GM18520 (cell line): ENCODE data around the gene NCOR1.
"Not testable (repeated sequence)": the region's sequence is repeated elsewhere in the genome, so short reads cannot be mapped to it uniquely, and the experiment has no call there.

ENCODE experiments used
- ATAC-seq: cut with Tn5 transposase; IDR thresholded peaks from one replicate; pipeline ENCODE4 v1.9.1; 2021; ENCODE audit not compliant: unreplicated experiment

Gene NCOR1

GRCh38 chr17:16101440-16101839 lies 113.9 kb downstream of the NCOR1 start:
- ATAC-seq: no peak

- ATAC-seq: no peak
Measured at GRCh38 chr17:16100737-16101400, 114.5 kb downstream of the NCOR1 start.

DNA sequence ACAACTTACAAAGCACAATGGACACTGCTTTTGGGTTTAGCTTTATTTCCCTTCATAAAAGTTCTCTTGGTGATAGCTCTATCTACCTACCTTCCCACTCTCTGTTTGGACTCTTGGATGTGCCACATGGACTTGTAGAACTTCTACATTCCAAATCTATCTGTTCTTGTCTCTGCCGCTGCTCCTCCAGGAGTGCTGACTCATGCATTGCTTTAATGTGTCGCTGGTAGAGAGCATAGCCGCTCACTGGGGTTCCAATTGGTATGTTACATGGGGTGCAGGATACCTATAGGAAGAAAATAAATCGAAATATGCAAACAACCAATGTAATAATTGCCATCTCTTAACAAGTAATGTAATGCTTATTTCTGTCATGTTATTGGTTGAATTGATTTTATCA lies 123.6 kb downstream of the NCOR1 start:
- ATAC-seq: no peak

DNA sequence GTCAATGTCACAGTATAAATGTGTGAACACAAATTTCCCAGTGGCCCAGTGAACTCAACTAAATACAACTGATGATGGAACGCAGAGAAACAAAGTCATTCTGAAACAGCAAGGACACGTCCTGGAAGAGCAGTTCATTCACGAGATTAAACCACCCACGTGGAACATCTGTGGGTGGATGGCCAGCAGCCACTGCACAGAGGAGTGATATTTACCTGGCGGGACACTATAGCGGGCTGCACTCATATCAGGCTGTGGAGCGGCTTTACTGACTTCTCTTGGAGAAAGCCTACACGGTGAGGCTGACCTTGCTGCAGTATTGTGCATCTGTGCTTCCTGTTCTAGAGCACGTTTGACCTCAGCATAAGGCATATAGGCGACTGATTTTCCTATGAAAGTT lies 128.4 kb downstream of the NCOR1 start:
- no peak for ATAC-seq

DNA sequence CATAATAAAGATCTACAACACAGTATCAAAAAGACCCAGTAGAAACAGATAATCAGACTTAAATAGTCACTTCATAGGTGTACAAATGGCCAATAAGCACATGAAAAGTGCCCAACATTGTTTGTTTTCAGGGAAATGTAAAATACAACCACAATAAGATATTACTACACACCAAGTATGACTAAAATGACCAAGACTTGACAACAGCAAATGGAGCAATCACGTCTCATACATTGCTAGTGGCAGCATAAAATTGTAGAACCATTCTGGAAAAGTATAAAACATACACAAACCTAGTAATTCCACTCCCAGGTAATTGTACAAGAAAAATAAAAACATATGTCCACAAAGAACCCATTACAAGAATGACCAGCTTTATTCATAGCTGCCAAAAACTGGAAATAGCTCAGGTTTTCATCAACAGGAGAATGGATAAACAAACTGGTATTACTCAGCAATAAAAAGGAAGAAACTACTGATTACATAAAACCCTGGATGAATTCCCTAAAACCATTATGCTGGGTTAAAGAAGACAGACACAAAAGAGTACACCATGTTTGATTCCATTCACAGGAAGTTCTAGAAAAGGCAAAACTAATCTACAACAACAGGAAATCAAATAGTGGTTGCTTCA lies 130.2 kb downstream of the NCOR1 start:
- ATAC-seq: no peak

DNA sequence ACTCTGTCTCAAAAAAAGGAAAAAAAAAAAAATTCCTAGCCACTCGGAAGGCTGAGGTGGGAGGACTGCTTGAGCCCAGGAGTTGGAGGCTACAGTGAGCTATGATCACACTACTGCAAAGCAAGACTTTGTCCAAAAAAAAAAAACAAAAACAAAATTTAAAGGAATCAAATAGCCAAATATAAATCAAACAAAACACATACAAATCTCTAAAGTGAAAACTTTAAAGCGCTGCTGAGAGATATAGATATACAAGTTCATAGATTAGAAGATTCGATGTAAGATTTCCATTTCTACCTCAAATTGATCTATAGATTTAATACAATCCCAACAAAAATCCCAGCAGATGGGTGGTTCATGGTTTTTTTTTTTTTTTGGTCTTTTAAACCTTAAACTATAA lies 132.1 kb downstream of the NCOR1 start:
- ATAC-seq: no peak

DNA sequence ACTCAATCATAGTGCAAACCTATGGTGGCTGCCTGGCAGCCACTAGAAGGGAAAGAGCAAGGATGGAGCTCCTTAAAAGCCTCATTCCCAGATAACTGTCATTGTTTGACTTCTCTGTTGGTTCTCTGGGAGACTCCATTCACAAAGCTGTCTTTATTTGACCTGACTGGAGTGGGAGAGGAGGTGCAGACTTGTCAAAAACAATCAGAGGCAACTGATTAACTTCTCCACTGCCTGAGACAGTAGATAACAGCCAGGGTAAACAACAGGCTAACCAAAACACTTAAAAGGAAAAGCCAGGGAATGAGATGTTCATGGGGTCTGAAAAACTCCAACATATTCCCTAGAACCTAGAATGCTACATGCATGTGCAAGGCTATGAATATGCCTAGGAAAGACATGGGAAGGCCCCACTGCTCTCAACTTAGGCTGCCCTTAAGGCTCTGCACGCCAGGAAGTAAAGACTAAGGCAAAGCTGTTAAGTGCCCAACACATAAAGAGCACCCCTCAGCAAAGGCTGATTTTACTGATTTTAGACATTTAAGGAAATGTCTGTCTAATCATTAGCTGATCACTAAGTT lies 133.7 kb downstream of the NCOR1 start:
- ATAC-seq: no peak

DNA sequence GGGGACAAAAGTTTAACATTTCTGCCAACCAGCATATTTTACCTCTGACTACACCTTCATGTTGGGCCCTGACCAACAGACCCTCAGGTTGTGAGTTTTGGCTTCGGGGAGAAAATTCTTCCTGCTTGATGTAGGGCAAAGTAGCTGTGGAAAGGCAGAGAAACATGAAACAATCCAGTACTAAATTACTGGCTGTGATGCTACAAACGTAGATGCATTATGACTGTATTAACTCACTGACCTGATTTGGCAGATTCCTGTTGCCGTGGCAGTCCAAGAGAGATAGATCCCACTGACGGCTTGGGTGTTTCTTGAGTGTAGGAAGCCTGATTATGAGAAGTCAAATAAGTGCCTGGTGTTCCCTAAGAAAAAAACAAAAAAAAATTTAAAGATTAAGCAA lies 135.0 kb downstream of the NCOR1 start:
- no peak for ATAC-seq

GRCh38 chr17:16075949-16076348 lies 139.4 kb downstream of the NCOR1 start:
- no peak for ATAC-seq

- no peak for ATAC-seq
Measured at GRCh38 chr17:16074423-16074822, 140.9 kb downstream of the NCOR1 start.

GRCh38 chr17:16073845-16074244 lies 141.5 kb downstream of the NCOR1 start:
- ATAC-seq: no peak

GRCh38 chr17:16072031-16072430 lies 143.3 kb downstream of the NCOR1 start:
- no peak for ATAC-seq

DNA sequence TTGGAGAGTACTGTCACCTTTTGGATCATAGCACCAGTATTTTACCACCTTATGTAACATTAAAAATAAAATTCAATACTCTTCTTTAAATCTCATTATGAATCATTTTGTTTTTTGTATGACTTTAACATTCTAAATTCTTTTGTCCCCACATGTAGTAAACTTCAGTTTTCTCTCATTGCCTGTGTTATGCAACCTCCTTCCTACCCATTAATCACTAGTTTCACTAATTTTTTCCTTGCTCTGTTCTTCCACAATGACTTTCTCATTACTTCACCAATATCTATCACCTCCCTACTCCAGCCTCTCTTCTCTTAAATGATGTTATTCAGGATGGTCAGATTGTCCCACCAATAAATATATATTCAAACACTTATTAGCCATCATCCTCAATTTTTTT lies 147.0 kb downstream of the NCOR1 start:
- ATAC-seq: no peak

- ATAC-seq: no peak
Measured at GRCh38 chr17:16066125-16066524, 149.2 kb downstream of the NCOR1 start.

DNA sequence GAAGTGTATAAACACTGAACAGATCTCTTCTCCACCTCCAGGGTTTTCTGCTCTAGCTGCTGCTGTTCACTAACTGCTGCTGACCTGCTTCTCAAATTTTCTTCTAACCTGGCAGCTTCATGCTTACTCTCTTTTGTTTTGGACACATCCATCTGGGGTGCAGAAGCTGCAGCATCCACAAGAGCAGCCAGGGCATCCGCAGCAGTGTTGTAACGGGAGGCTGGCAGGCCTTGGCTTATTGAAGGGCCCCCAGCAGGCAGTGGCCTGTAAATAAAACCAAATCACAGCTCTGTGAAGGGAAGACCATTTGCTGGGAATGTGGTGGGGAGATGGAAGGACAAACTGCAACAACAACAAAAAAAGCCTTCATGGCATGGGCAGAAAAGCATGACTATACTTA lies 153.7 kb downstream of the NCOR1 start:
- ATAC-seq: no peak

GRCh38 chr17:16055139-16055538 lies 160.2 kb downstream of the NCOR1 start:
- not testable (repeated sequence) for ATAC-seq

DNA sequence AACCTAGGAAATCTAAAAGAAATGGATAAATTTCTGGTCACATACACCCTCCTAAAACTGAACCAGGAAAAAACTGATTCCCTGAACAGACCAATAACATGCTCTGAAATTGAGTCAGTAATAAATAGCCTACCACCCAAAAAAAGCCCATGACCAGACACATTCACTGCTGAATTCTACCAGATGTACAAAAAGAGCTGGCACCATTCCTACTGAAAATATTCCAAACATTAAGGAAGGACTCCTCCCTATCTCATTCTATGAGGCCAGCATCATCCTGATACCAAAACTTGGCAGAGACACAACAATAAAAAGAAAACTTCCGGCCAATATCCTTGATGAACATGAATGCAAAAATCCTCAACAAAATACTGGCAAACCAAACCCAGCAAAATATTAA lies 162.8 kb downstream of the NCOR1 start:
- ATAC-seq: no peak

DNA sequence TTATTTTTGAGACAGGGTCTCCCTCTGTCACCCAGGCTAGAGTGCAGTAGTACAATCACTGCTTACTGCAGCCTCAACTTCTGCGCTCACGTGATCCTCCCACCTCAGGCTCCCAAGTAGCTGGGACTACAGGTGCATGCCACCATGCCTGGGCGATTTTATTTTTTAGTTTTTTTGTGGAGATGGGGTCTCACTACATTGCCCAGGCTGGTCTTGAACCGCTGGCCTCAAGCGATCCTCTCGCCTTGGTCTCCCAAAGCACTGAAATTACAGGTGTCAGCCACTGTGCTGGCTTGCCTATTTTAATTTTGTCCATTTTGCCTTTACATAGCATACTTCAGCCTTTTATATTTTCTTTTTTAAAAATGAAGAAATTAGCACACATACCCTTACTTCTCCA lies 164.5 kb downstream of the NCOR1 start:
- ATAC-seq: no peak

DNA sequence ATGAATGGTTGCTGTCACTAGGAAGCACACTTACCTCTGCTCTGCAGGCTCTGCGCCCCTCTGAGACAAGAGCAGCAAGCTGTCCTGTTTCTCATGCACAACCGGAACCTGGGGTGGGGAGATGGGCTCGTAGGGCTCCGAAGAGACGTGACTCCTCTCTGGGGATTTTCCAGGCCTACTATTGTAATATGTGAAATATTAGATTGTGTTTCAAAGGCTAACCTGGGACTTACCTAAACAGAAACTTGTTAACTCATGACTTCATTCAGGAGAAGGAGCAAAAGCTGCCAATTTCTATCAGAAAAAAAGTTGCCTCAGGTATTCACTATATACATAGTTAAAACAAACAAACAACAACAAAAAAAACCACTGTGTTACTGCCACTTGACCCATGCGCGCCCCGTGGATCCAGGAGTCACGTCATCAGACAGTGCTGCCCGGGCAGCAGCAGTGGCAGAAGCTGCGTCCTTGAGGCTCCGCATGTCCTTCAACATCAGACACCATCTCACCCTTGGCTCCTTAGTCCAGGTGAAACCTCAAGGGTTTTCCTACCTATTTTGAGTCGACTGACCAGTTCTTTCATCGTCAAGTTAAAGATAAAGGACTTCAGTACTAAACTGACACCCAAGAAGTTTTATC lies 166.4 kb downstream of the NCOR1 start:
- ATAC-seq: no peak

- no peak for ATAC-seq
Measured at GRCh38 chr17:16046966-16047365, 168.4 kb downstream of the NCOR1 start.

- ATAC-seq: no peak
Measured at GRCh38 chr17:16044487-16044886, 170.8 kb downstream of the NCOR1 start.

GRCh38 chr17:16040710-16041251 lies 174.6 kb downstream of the NCOR1 start:
- ATAC-seq: no peak
